ENCODE data around the gene TYR.
"Not testable (repeated sequence)": the region's sequence is repeated elsewhere in the genome, so short reads cannot be mapped to it uniquely, and the experiment has no call there.

The TYR gene

GRCh38 chr11:89177691-89178231, at the start of gene TYR:
TYR (plus strand) TSS chr11:89177875; CDS start chr11:89177954, 79 bp downstream.
- no peak for DNase-seq (ENCODE audit: extremely low read depth in 1 of 2, low read depth in 1 of 2)

GRCh38 chr11:89136606-89137005, 41.1 kb upstream of the TYR start:
- DNase-seq (ENCODE audit: extremely low read depth in 1 of 2, low read depth in 1 of 2) = no peak

GRCh38 chr11:89147229-89147628, 30.4 kb upstream of the TYR start:
- DNase-seq (ENCODE audit: extremely low read depth in 1 of 2, low read depth in 1 of 2) = no peak

GRCh38 chr11:89159974-89160373, 17.7 kb upstream of the TYR start:
- DNase-seq (ENCODE audit: extremely low read depth in 1 of 2, low read depth in 1 of 2) = no peak

GRCh38 chr11:89161949-89162348, 15.7 kb upstream of the TYR start:
- no peak for DNase-seq (ENCODE audit: extremely low read depth in 1 of 2, low read depth in 1 of 2)

GRCh38 chr11:89163686-89164085, 14.0 kb upstream of the TYR start:
- no peak for DNase-seq (ENCODE audit: extremely low read depth in 1 of 2, low read depth in 1 of 2)

GRCh38 chr11:89168396-89168795, 9.3 kb upstream of the TYR start:
- no peak for DNase-seq (ENCODE audit: extremely low read depth in 1 of 2, low read depth in 1 of 2)

GRCh38 chr11:89175796-89176195, 1.9 kb upstream of the TYR start:
- no peak for DNase-seq (ENCODE audit: extremely low read depth in 1 of 2, low read depth in 1 of 2)

GRCh38 chr11:89176938-89177337, 737 bp upstream of the TYR start:
- no peak for DNase-seq (ENCODE audit: extremely low read depth in 1 of 2, low read depth in 1 of 2)

GRCh38 chr11:89181111-89181510, 3.4 kb downstream of the TYR start:
- no peak for DNase-seq (ENCODE audit: extremely low read depth in 1 of 2, low read depth in 1 of 2)

- DNase-seq (ENCODE audit: extremely low read depth in 1 of 2, low read depth in 1 of 2) = no peak
Observed at GRCh38 chr11:89182773-89183518, 5.3 kb downstream of the TYR start.

GRCh38 chr11:89184021-89184420, 6.3 kb downstream of the TYR start:
- no peak for DNase-seq (ENCODE audit: extremely low read depth in 1 of 2, low read depth in 1 of 2)

GRCh38 chr11:89189776-89190175, 12.1 kb downstream of the TYR start:
- no peak for DNase-seq (ENCODE audit: extremely low read depth in 1 of 2, low read depth in 1 of 2)

- no peak for DNase-seq (ENCODE audit: extremely low read depth in 1 of 2, low read depth in 1 of 2)
Observed at GRCh38 chr11:89201138-89201537, 23.5 kb downstream of the TYR start.

- DNase-seq (ENCODE audit: extremely low read depth in 1 of 2, low read depth in 1 of 2) = no peak
Observed at GRCh38 chr11:89203814-89204213, 26.1 kb downstream of the TYR start.

- no peak for DNase-seq (ENCODE audit: extremely low read depth in 1 of 2, low read depth in 1 of 2)
Observed at GRCh38 chr11:89205378-89205777, 27.7 kb downstream of the TYR start.

- DNase-seq (ENCODE audit: extremely low read depth in 1 of 2, low read depth in 1 of 2) = no peak
Observed at GRCh38 chr11:89220684-89221339, 43.1 kb downstream of the TYR start.

- DNase-seq (ENCODE audit: extremely low read depth in 1 of 2, low read depth in 1 of 2) = no peak
Observed at GRCh38 chr11:89235083-89235482, 57.4 kb downstream of the TYR start.

GRCh38 chr11:89235976-89236375, 58.3 kb downstream of the TYR start:
- DNase-seq (ENCODE audit: extremely low read depth in 1 of 2, low read depth in 1 of 2) = no peak

- not testable (repeated sequence) for DNase-seq (ENCODE audit: extremely low read depth in 1 of 2, low read depth in 1 of 2)
Observed at GRCh38 chr11:89247007-89247406, 69.3 kb downstream of the TYR start.

- DNase-seq (ENCODE audit: extremely low read depth in 1 of 2, low read depth in 1 of 2) = no peak
Observed at GRCh38 chr11:89249196-89249595, 71.5 kb downstream of the TYR start.

- DNase-seq (ENCODE audit: extremely low read depth in 1 of 2, low read depth in 1 of 2) = not testable (repeated sequence)
Observed at GRCh38 chr11:89261483-89261882, 83.8 kb downstream of the TYR start.
